Mesothelial cell of epicardium (in vitro differentiated cells): Measurements from ENCODE around the gene CCT6B. TPM values are rescaled to one million over a fixed set of nuclear protein-coding genes. Genes with fewer than 3 reads are reported as not detected.

Source experiments
- DNase-seq, 2 experiments: peaks; one replicate each; pipeline ENCODE4 v3.0.0; 2021; ENCODE audit warnings: low spot score in 2 of 2; ENCODE audit not compliant: unreplicated experiment in 2 of 2
- H3K27ac Mint-ChIP-seq: 2 replicates; pipeline ENCODE4 v1.8.0; 2021; ENCODE audit warnings: mixed read lengths
- H3K27me3 Mint-ChIP-seq: 2 replicates; pipeline ENCODE4 v1.8.0; 2021; ENCODE audit warnings: low read depth, mixed read lengths
- H3K36me3 Mint-ChIP-seq: 2 replicates; pipeline ENCODE4 v1.8.0; 2021; ENCODE audit warnings: mixed read lengths
- H3K4me1 Mint-ChIP-seq: 2 replicates; pipeline ENCODE4 v1.8.0; 2021; ENCODE audit warnings: mixed read lengths
- H3K4me3 Mint-ChIP-seq: 2 replicates; pipeline ENCODE4 v1.8.0; 2021; ENCODE audit warnings: mild to moderate bottlenecking, moderate library complexity, mixed read lengths
- H3K9me3 Mint-ChIP-seq: 2 replicates; pipeline ENCODE4 v1.8.0; 2021; ENCODE audit warnings: mixed read lengths
- total RNA-seq: library from RNA; stranded (reverse); gene quantifications from 3 replicates; pipeline ENCODE4 v1.2.1, GENCODE V29; 2021
- TF ChIP-seq, protein P1 (sequence below): fragments of 200-600 bp; sonication (generic); IDR thresholded peaks from one replicate; pipeline ENCODE4 v1.5.0; 2021; ENCODE audit warnings: antibody characterized with exemption; ENCODE audit not compliant: unreplicated experiment

The CCT6B gene
- total RNA-seq, 1 donor from 2014 or later = 3.5 TPM

DNA sequence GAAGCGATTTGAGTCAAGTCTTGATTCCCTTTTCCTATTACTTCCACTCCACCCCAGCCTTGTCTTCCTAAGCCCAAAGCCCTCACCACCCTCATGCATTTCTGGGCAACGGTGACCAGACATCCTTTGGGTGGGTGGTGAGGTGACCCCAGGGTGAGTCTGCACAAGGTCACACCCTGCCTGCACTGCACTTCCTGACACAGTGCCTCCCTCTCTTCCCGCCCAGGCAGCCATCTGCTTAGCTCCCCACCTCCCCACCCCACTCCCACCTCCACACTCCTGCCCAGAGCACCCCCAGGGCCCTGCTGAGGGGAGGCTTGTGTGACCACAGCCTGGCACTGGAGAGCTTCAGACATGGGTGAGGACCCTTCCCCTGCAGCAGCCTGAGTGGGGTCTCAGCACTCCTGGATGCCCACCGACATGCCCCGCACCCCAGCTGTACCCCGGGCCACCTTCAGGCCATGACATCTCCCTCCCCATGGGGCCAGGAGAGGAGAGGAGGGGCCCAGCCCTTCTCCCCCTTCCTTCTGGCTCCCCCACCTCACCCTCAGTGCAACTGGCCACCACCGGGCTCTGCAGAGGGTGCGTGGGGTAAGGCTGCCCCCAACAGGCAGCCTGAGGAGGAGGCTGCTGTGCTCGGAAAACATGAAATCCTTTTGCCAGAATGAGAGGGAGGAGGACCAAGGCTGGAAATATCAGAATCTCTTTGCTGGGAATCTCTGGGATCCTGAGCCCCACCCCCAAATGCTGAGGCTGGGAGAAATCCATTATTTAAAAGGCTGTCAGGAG is 68.6 kb downstream of the CCT6B start:
- H3K27ac Mint-ChIP-seq = no peak overlapping the region
- DNase-seq = peak in 1 of 2 experiments; percentile 43
- peaks cover 82% of the 10 kb centered on the region for H3K27me3 Mint-ChIP-seq
- H3K9me3 Mint-ChIP-seq = no peaks in the 10 kb centered on the region
- H3K36me3 Mint-ChIP-seq = no peaks in the 10 kb centered on the region
- no peak overlapping the region for H3K4me3 Mint-ChIP-seq
- TF ChIP-seq, protein P1, sequence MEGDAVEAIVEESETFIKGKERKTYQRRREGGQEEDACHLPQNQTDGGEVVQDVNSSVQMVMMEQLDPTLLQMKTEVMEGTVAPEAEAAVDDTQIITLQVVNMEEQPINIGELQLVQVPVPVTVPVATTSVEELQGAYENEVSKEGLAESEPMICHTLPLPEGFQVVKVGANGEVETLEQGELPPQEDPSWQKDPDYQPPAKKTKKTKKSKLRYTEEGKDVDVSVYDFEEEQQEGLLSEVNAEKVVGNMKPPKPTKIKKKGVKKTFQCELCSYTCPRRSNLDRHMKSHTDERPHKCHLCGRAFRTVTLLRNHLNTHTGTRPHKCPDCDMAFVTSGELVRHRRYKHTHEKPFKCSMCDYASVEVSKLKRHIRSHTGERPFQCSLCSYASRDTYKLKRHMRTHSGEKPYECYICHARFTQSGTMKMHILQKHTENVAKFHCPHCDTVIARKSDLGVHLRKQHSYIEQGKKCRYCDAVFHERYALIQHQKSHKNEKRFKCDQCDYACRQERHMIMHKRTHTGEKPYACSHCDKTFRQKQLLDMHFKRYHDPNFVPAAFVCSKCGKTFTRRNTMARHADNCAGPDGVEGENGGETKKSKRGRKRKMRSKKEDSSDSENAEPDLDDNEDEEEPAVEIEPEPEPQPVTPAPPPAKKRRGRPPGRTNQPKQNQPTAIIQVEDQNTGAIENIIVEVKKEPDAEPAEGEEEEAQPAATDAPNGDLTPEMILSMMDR = no peak
- H3K4me1 Mint-ChIP-seq = no peaks in the 10 kb centered on the region

DNA sequence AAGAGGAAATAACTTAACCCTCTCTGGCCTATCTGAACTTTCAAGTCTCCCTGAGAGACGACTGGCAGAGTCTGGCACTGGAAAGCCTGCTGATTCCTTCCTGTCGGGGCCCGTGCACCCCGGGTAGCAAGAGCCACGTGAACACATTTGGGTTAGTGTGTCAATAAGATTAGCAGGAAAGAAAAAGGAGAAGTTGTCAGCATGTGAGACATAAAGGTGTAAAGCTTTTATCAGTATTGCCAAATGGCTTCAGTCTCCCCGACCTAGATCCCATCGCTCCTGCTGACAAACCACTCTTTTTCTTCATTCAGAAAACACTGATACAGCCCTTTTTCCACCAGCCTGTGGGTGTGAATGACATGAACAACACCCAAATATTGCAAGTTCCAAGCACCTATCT is 74.4 kb downstream of the CCT6B start:
- peaks cover 86% of the 10 kb centered on the region for H3K27me3 Mint-ChIP-seq

DNA sequence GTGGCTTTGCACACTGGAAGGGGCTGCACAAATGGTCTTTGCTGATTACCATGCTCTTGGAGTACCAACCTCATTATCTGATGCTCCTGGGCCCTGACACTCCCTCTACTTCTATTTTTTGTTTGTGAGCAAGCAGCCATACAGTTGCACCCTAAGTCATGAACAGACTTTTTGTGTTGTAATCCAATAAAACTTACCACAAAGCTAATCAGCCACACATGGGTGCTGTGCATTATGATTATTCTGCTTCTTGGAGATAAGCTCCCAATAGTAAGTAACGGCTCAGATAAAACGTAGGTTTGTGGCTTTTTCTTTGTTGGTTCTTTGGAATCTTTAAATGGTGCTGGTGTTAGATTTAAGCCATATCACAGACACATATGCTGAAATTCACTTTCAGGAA is 76.2 kb downstream of the CCT6B start:
- H3K27me3 Mint-ChIP-seq = peaks cover 86% of the 10 kb centered on the region
- TF ChIP-seq, protein P1 = no peak
- no peaks in the 10 kb centered on the region for H3K4me1 Mint-ChIP-seq
- no peak overlapping the region for H3K27ac Mint-ChIP-seq
- H3K36me3 Mint-ChIP-seq = no peaks in the 10 kb centered on the region
- peaks cover 4% of the 10 kb centered on the region for H3K9me3 Mint-ChIP-seq
- DNase-seq = no peak
- no peak overlapping the region for H3K4me3 Mint-ChIP-seq

More for the DNA sequence above, 74.4 kb downstream of the CCT6B start:
- TF ChIP-seq, protein P1 = no peak
- no peaks in the 10 kb centered on the region for H3K9me3 Mint-ChIP-seq
- no peaks in the 10 kb centered on the region for H3K36me3 Mint-ChIP-seq
- H3K4me1 Mint-ChIP-seq = no peaks in the 10 kb centered on the region
- no peak overlapping the region for H3K4me3 Mint-ChIP-seq
- DNase-seq = no peak
- no peak overlapping the region for H3K27ac Mint-ChIP-seq

DNA sequence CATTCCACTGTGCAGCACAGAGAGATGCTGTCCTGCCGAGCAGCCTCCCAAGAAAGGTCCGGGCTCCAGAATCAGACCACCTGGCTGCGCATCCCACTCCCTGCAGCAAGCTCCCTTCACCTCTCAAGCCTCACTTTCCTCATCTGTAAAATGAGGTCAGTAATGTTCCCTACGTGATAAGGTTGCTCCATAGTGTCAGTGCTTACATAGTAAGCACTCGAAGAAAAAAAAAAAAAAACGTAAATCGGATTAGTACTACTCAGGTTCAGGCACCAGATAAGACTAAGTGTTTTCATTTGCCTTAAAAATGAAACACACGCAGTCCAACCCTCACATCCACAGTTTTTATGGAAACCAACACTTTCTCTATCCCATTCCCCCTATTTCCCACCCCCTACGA is 76.7 kb downstream of the CCT6B start:
- Mint-ChIP-seq H3K4me1 (no peaks in the 10 kb centered on the region), H3K27me3 (peaks cover 86% of the 10 kb centered on the region), H3K36me3 (no peaks in the 10 kb centered on the region), H3K27ac (no peak overlapping the region), H3K4me3 (no peak overlapping the region), H3K9me3 (peaks cover 8% of the 10 kb centered on the region)
- TF ChIP-seq, protein P1 = no peak
- DNase-seq = no peak

DNA sequence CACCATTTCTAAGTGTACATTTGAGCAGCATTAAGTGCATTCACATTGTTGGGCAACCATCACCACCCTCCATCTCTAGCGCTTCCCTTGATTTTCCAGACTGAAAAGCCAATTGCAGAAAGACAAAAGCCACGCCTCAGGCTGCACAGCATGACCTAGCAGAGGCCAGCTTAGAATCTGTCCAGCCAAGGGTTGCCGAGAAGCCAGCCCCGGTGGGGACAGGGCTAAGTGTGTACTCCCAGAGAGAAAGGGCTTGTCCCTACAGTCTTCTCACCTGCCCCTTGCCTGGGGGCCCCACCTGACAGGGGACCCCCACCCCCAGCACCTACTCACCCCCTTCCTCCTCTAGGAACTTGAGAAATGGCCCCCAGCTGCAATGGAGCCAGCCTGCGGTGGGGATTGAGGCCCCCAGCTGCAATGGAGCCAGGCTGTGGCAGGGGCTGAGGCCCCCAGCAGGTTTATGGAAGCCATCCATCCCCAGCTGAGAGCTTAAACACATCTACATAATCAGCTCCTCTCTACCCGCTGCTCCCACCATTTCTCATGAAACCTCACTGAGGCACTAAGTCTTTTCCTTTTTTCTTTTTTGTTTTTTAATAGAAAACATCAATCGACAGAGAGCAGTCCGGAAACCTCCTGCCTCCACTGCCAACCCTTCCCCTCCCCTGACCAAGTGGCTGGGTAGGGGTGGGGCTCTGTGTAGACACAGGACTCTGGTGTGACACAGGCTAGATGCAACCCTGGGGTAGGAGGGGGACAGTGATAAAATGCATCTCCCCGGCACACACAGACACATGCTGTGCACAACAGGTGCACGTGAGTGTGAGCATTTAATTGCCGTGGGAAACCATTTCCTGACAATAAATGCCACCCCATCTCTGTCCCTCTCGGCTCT is 77.9 kb downstream of the CCT6B start:
- no peak overlapping the region for H3K4me3 Mint-ChIP-seq
- no peak overlapping the region for H3K27ac Mint-ChIP-seq
- peaks cover 86% of the 10 kb centered on the region for H3K27me3 Mint-ChIP-seq
- TF ChIP-seq, protein P1 = no peak
- peaks cover 8% of the 10 kb centered on the region for H3K9me3 Mint-ChIP-seq
- H3K36me3 Mint-ChIP-seq = no peaks in the 10 kb centered on the region
- no peaks in the 10 kb centered on the region for H3K4me1 Mint-ChIP-seq
- DNase-seq = no peak
